Smooth muscle cell of the coronary artery (primary cell): ENCODE data around the gene PPEF1. TPM values are rescaled to one million over a fixed set of nuclear protein-coding genes. Genes with fewer than 3 reads are reported as not detected.

Source experiments
- total RNA-seq: library from RNA; depleted of rRNA; stranded (reverse); fragments of >200 nt; gene quantifications from 2 replicates; pipeline ENCODE4 v1.2.3, GENCODE V29; 2014; ENCODE audit warnings: low replicate concordance

Gene PPEF1
- under 0.01 TPM in 1 of 2 replicates, not detected in the other for total RNA-seq

GRCh38 chrX:18707426-18708049 lies at the start of gene PPEF1:
Gene PPEF1 (plus strand): TSS chrX:18707645. CDS start chrX:18707781, 136 bp downstream.

GRCh38 chrX:18672008-18672407 lies 35.4 kb upstream of the PPEF1 start, which contains the start of gene RS1:
Gene RS1 (minus strand): TSS chrX:18672108. CDS start chrX:18672068, 40 bp downstream.

Other genes with a start within 250 kb of the PPEF1 start
- not detected in 2 replicates for gene RS1, start 35.5 kb upstream of the PPEF1 start, total RNA-seq